SH-SY5Y (cell line): ENCODE results near the gene SPTBN4.

ENCODE experiments used
- GATA2 ChIP-seq: IDR thresholded peaks from 2 replicates; pipeline ENCODE4 v1.6.1; 2011; ENCODE audit warnings: mild to moderate bottlenecking, low read depth, low read length
- GATA3 ChIP-seq: IDR thresholded peaks from 2 replicates; pipeline ENCODE4 v1.6.1; 2011; ENCODE audit warnings: low read depth, mild to moderate bottlenecking, low read length, moderate library complexity

DNA sequence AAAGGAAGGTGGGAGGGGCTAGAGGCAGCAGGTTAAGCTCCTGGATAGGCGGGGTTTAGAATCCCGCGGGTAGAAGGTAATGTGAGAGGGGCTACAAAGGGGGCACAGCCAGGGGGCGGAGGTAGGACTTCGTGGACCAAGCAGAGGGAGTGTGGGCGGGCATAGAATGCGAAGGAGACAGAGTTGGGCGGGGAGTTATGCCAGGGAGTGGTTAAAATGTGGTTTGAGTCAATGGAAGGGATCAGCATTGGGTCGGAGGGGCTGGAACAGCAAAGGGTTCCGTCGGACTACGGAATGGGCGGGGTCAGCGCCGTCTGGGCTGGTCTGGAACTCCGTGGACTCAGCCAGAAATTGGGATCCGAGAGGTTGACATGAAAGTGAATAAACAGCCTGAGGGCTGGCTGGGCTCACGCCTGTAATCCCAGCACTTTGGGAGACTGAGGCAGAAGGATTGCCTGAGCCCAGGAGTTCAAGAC is 137.4 kb downstream of the SPTBN4 start:
- no peak for TF ChIP-seq GATA2
- no peak for TF ChIP-seq GATA3
